ENCODE measurements around the gene TP53BP2. TPM values are rescaled to one million over a fixed set of nuclear protein-coding genes. Genes with fewer than 3 reads are reported as not detected.

TP53BP2 gene
- total and polyA plus RNA-seq, 10 of the 15 experiments (the other 5 are each of a cell fraction or from before 2014, with no cell fraction given) = 1.6 to 13.7 (median 5.6) TPM

DNA sequence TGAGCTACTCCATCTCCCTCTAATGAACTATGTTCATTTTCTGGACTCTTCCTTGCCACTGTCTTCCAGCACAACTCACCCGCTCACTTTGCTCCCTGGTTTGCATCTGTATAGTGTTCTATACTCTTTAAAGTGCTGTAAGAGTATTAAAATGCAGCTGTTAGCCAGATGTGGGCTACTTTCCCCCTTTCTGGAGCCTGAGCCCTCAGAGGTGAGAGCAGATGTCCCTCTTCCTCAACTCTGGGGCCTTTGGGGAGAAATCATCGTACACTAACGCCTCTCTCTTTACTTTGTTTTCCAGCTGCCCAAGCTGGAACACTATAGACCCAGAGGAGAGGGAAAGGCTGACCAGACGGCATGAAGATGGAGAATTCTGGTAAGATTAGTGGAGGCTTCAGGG, 94.1 kb downstream of the TP53BP2 start:
- POLR2A ChIA-PET = no interaction called here
- SMC1A ChIA-PET (ENCODE audit: uncharacterized antibody, unreplicated experiment) = interaction anchor here (1.2 to 1.3 kb wide), 4 partner anchors 23 to 55 kb away, joined by 3 to 6 read pairs (median 4); no protein-coding TSS in a partner anchor
- CTCF ChIA-PET = interaction anchor here (1.3 to 6.0 kb wide), 5 partner anchors 33 to 60 kb away, joined by 3 to 69 read pairs (median 25); partner anchors contain the start of gene CAPN2
- intact Hi-C loops (cut with micrococcal nuclease; ENCODE audit: unreplicated experiment) = no loop called here
- DNase-seq (ENCODE audit: low read depth, low spot score) (no peak), FAIRE-seq (no peak), ATAC-seq (no peak)
- peaks cover 0 to 3% of the 10 kb centered on the region in 2 experiments; a peak in 3 of 4 replicates for H3K36me3 ChIP-seq (ENCODE audit: control insufficient read depth in 2 of 2, insufficient read depth in 2 of 2, low read length in 1 of 2)
- BruUV-seq (replicated peaks) = no TSS peak
- no peak overlapping the region for H3K27ac ChIP-seq (ENCODE audit: control insufficient read depth, insufficient read depth)
- in situ Hi-C loops (cut with MboI) = loop anchor here (5.0 kb wide), 1 partner anchor 54 kb away; no protein-coding TSS in a partner anchor
- H3K4me3 ChIP-seq = no peak overlapping the region
- no peaks in the 10 kb centered on the region for H3K27me3 ChIP-seq (replicated peaks in 1 of 2; ENCODE audit: control insufficient read depth in 2 of 2, insufficient read depth in 2 of 2, low read length in 1 of 2)
- H3K9me3 ChIP-seq (replicated peaks; ENCODE audit: control insufficient read depth, insufficient read depth, low read length) = no peaks in the 10 kb centered on the region
- H3K4me1 ChIP-seq (ENCODE audit: control insufficient read depth, insufficient read depth, low read length) = peaks cover 6% of the 10 kb centered on the region
- no peak overlapping the region for H2AFZ ChIP-seq (ENCODE audit: control insufficient read depth, low read depth, low read length)
- RAD21 ChIA-PET (ENCODE audit: unreplicated experiment) = interaction anchor here (0.7 to 1.3 kb wide), 2 partner anchors 20 to 35 kb away, joined by 3 read pairs; no protein-coding TSS in a partner anchor
- H3K79me2 ChIP-seq (ENCODE audit: control insufficient read depth, insufficient read depth, low read length) = no peaks in the 10 kb centered on the region
- H4K20me1 ChIP-seq (ENCODE audit: control insufficient read depth, insufficient read depth) = no peaks in the 10 kb centered on the region
- 98% methylated on average over 4 of the region's 4 CpGs for WGBS (ENCODE audit: insufficient coverage, insufficient replicate concordance, low lambda C conversion rate, missing lambda C conversion rate)
- H3K4me2 ChIP-seq (ENCODE audit: control insufficient read depth, insufficient read depth) = no peak overlapping the region
- TF ChIP-seq IRF4 (IDR thresholded peaks at IDR 0.05; ENCODE audit: low read depth, low read length) = no peak
- no peak for TF ChIP-seq ATF7 (IDR thresholded peaks at IDR 0.05; ENCODE audit: low read depth)
- TF ChIP-seq FOS (IDR thresholded peaks at IDR 0.05; ENCODE audit: borderline replicate concordance, extremely low read depth, insufficient read length) = no peak
- H3K9ac ChIP-seq (ENCODE audit: control insufficient read depth, insufficient read depth, low read length) = no peak overlapping the region

DNA sequence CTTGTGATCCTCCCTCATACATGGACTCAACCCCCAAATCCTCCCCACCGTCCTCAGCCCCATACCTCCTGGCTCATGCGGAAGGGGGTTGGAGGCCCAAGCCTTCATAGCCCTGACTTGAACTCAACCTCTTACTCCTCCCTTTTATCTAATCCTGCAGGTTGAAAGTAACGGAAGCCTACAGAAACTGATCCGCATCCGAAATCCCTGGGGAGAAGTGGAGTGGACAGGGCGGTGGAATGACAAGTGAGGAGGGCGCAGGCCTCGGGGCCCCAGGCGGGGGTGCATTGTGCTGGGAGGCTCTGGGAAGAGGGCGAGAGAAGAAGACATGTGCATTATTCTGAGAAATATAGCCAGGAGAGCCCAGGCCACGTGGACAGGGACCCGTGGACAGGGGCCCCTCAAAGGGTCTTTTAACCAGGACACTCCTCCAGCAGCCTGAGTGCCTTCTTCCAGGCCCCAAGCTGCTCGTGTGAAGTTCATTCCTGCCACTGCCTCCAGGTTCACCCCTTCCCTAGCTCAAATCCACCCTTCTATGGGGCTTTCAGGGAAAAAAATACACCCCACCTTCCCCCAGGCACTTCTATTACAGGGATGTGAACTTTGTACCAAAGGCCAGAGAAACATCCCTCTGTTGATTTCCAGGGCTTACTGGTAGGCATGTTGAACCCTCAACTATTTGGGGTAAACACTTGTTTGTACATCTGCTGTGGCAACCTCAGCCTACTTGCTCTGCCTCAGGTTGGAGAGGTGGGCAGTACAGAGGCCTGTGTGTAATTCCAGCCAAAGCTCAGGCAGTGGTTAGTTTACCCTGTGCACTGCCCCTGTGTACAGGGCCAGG, 94.8 kb downstream of the TP53BP2 start:
- Histone ChIP-seq H3K27me3 (replicated peaks in 1 of 2; ENCODE audit: control insufficient read depth in 2 of 2, insufficient read depth in 2 of 2, low read length in 1 of 2) (no peaks in the 10 kb centered on the region), H3K36me3 (ENCODE audit: control insufficient read depth in 2 of 2, insufficient read depth in 2 of 2, low read length in 1 of 2) (peaks cover 0 to 3% of the 10 kb centered on the region in 2 experiments; a peak in 3 of 4 replicates), H3K4me3 (no peak overlapping the region), H3K4me2 (ENCODE audit: control insufficient read depth, insufficient read depth) (no peak overlapping the region), H3K27ac (ENCODE audit: control insufficient read depth, insufficient read depth) (no peak overlapping the region), H3K79me2 (ENCODE audit: control insufficient read depth, insufficient read depth, low read length) (no peaks in the 10 kb centered on the region), H3K4me1 (ENCODE audit: control insufficient read depth, insufficient read depth, low read length) (peaks cover 6% of the 10 kb centered on the region), H4K20me1 (ENCODE audit: control insufficient read depth, insufficient read depth) (no peaks in the 10 kb centered on the region), H3K9me3 (replicated peaks; ENCODE audit: control insufficient read depth, insufficient read depth, low read length) (no peaks in the 10 kb centered on the region), H3K9ac (ENCODE audit: control insufficient read depth, insufficient read depth, low read length) (no peak overlapping the region), H2AFZ (ENCODE audit: control insufficient read depth, low read depth, low read length) (no peak overlapping the region)
- ATAC-seq = no peak
- ChIA-PET POLR2A (no interaction called here), CTCF (interaction anchor here (0.7 to 6.0 kb wide), 9 partner anchors 13 to 60 kb away, joined by 3 to 69 read pairs (median 7); partner anchors contain the start of gene CAPN2), SMC1A (ENCODE audit: uncharacterized antibody, unreplicated experiment) (interaction anchor here (1.2 to 2.5 kb wide), 3 partner anchors 52 to 55 kb away, joined by 3 to 24 read pairs (median 6); no protein-coding TSS in a partner anchor), RAD21 (ENCODE audit: unreplicated experiment) (interaction anchor here (0.7 to 1.3 kb wide), 6 partner anchors 20 to 61 kb away, joined by 3 read pairs; no protein-coding TSS in a partner anchor)
- no TSS peak for BruUV-seq (replicated peaks)
- intact Hi-C loops (cut with micrococcal nuclease; ENCODE audit: unreplicated experiment) (no loop called here), in situ Hi-C loops (cut with MboI) (loop anchor here (5.0 kb wide), 1 partner anchor 54 kb away; no protein-coding TSS in a partner anchor)
- no peak for DNase-seq (ENCODE audit: low read depth, low spot score)
- FAIRE-seq = no peak
- 84% methylated on average over 13 of the region's 13 CpGs for WGBS (ENCODE audit: insufficient coverage, insufficient replicate concordance, low lambda C conversion rate, missing lambda C conversion rate)
- TF ChIP-seq POLR2AphosphoS2 (IDR thresholded peaks at IDR 0.05; ENCODE audit: low read depth, low read length) = no peak
- no peak for TF ChIP-seq POU2F2 (IDR thresholded peaks at IDR 0.05; ENCODE audit: borderline replicate concordance, low read depth, low read length)
- TF ChIP-seq, protein P1, sequence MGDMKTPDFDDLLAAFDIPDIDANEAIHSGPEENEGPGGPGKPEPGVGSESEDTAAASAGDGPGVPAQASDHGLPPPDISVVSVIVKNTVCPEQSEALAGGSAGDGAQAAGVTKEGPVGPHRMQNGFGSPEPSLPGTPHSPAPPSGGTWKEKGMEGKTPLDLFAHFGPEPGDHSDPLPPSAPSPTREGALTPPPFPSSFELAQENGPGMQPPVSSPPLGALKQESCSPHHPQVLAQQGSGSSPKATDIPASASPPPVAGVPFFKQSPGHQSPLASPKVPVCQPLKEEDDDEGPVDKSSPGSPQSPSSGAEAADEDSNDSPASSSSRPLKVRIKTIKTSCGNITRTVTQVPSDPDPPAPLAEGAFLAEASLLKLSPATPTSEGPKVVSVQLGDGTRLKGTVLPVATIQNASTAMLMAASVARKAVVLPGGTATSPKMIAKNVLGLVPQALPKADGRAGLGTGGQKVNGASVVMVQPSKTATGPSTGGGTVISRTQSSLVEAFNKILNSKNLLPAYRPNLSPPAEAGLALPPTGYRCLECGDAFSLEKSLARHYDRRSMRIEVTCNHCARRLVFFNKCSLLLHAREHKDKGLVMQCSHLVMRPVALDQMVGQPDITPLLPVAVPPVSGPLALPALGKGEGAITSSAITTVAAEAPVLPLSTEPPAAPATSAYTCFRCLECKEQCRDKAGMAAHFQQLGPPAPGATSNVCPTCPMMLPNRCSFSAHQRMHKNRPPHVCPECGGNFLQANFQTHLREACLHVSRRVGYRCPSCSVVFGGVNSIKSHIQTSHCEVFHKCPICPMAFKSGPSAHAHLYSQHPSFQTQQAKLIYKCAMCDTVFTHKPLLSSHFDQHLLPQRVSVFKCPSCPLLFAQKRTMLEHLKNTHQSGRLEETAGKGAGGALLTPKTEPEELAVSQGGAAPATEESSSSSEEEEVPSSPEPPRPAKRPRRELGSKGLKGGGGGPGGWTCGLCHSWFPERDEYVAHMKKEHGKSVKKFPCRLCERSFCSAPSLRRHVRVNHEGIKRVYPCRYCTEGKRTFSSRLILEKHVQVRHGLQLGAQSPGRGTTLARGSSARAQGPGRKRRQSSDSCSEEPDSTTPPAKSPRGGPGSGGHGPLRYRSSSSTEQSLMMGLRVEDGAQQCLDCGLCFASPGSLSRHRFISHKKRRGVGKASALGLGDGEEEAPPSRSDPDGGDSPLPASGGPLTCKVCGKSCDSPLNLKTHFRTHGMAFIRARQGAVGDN (IDR thresholded peaks at IDR 0.05) = no peak
- no peak for TF ChIP-seq SMAD5 (IDR thresholded peaks at IDR 0.05; ENCODE audit: low read depth)
- no peak for TF ChIP-seq RAD51 (IDR thresholded peaks at IDR 0.05)
- TF ChIP-seq POLR2AphosphoS5 (IDR thresholded peaks at IDR 0.05; ENCODE audit: low read length) = no peak
- no peak for TF ChIP-seq CBX5 (IDR thresholded peaks at IDR 0.05; ENCODE audit: low read depth)
- TF ChIP-seq CREM (IDR thresholded peaks at IDR 0.05; ENCODE audit: low read depth) = no peak
- TF ChIP-seq EGR1 (IDR thresholded peaks at IDR 0.05; ENCODE audit: borderline replicate concordance in 1 of 2, low read depth in 2 of 2, low read length in 2 of 2) = no peak

Data from GM12878 (cell line).